PC-3 (cell line): ENCODE measurements around the gene P2RX5.

Experiments
- CTCF ChIP-seq: fragments of 300-600 bp; sonication (generic); conservative IDR thresholded peaks from 2 replicates; pipeline ENCODE4 v1.5.1; 2017; ENCODE audit warnings: antibody characterized with exemption, low read depth, mild to moderate bottlenecking, low read length
- EZH2 ChIP-seq: fragments of 300-600 bp; sonication (generic); IDR thresholded peaks from one replicate; pipeline ENCODE4 v1.6.1; 2017; ENCODE audit warnings: antibody characterized with exemption, mild to moderate bottlenecking, low read length; ENCODE audit not compliant: unreplicated experiment
- EZH2phosphoT487 ChIP-seq: fragments of 300-600 bp; sonication (generic); IDR thresholded peaks from 2 replicates; pipeline ENCODE4 v1.6.1; 2018; ENCODE audit warnings: mild to moderate bottlenecking, antibody characterized with exemption, low read length, borderline replicate concordance

GRCh38 chr17:3708366-3708765 is 12.4 kb upstream of the P2RX5 start:
- TF ChIP-seq CTCF, result no peak
- TF ChIP-seq EZH2, result no peak
- TF ChIP-seq EZH2phosphoT487, result no peak
